GM19395 (cell line): ENCODE measurements around the gene GABARAPL2.
"Not testable (repeated sequence)": the region's sequence is repeated elsewhere in the genome, so short reads cannot be mapped to it uniquely, and the experiment has no call there.

Experiments
- ATAC-seq: cut with Tn5 transposase; IDR thresholded peaks from one replicate; pipeline ENCODE4 v1.9.1; 2021; ENCODE audit warnings: mild to moderate bottlenecking, moderate library complexity; ENCODE audit not compliant: unreplicated experiment

Gene GABARAPL2

DNA sequence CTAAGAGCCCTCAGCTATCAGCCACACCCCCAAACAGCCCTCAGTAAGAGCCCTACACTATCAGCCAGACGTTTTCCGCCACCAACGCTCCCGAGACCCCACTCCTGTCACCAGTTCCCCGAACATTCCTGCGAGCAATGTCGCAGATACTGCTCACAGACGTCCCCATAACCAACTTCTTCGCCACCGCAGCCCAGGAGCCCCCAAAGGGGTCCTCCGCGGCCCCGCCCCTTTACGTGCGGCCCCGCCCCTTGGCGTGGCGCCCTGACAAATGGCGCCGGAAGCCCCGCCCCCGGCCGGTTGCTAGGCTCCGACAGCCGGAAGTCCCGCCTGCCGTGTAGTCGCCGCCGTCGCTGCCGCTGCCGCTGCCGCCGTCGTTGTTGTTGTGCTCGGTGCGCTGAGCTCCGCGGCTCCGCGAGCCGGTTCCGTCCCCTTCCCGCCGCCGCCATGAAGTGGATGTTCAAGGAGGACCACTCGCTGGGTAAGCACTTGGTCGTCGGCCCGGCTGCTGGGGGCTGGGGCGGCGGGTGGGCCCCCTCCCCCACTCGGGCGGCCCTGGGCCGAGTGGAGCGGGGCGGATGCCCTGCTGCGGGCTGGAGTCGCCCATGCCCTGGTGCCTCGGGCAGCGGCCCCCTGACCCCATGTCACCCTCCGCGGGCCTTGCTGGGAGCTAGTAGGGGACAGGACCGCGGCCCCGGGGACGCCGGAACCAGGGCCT lies at the start of gene GABARAPL2:
TSS of gene GABARAPL2 (plus strand) at position 340 of the 718 bp plus-strand sequence. CDS start at position 448, 108 bp downstream.
- peak; percentile 77 for ATAC-seq

GRCh38 chr16:75519175-75519574 lies 47.0 kb upstream of the GABARAPL2 start:
- ATAC-seq, result no peak

- ATAC-seq, result no peak
Observed at GRCh38 chr16:75526032-75526790, 40.0 kb upstream of the GABARAPL2 start.

DNA sequence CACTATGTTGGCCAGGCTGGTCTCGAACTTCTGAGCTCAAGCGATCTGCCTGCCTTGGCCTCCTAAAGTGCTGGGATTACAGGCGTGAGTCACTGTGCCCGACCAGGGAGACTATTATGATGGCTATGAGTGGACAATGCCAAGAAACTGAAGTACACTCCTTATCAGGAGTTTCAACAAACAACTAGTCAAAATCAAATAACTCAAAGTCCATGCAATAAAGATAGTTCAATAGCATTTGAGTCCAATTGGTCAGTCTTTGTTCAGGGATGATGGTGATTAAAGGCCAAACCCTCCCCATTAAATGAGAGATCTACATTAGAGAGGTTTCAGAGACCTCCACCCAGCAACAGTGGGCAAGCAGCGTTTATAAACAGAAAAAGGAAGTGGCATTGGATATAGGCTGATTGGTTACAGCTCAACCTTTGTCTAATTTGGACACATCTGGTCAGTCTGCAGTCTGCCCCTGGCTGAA lies 38.3 kb upstream of the GABARAPL2 start:
- no peak for ATAC-seq

DNA sequence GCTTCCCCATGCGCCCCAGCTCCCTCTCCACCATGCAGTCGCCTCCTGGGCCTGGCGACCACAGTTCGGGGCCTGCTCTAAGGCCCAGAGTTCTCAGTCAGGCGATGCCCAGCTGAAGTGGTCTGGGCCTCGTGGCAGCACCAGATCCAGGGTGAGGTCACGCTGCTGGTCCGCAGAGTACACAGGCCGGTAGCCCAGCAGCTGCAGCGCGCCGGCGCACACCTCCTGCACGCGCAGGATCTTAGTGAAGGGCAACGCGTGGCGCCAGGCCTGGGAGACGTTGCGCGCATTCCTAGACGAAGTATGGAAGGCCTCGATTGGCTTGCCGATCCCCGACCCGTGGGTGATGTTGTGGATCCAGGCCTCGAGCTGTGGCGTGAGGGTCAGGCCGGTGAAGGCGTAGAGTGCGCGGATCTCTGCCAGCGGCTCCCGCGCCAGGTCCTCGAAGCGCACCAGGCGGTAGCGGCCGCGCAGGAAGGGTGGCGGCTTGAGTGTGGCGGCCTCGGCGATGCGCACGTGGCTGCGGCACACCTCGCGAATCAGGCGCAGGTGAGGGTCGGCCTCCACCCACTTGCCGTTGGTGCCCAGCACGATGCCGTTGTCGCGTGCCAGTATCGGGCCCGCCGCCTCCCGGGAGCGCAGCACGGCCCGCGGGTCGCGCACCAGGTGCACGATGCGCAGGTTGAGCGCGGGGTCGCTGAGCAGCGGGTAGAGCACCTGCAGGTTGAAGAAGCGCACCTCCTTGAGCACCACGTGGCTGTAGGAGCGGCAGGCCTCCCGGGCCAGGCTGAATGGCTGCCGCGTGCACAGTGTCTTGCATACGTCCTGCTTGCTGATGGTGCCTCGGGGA lies 36.9 kb upstream of the GABARAPL2 start:
- no peak for ATAC-seq

DNA sequence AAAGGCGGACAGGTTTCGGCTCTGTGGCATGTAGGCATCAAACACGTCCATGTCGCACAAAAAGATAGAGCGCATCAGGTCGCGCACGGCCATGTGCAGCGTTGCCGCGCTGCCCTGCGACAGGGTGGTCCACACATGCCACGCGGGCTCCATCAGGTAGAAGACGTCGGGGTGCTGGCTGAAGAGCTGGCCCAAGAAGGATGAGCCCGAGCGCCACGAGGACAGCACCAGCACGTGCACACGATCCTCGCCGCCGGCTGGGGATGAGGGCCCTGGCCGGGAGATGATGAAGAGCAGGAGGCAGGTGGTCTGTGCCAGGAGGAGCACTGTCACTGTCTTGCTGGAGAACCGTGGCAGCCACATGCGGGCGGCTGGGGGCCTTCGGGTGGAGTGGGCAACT lies 36.2 kb upstream of the GABARAPL2 start:
- no peak for ATAC-seq

DNA sequence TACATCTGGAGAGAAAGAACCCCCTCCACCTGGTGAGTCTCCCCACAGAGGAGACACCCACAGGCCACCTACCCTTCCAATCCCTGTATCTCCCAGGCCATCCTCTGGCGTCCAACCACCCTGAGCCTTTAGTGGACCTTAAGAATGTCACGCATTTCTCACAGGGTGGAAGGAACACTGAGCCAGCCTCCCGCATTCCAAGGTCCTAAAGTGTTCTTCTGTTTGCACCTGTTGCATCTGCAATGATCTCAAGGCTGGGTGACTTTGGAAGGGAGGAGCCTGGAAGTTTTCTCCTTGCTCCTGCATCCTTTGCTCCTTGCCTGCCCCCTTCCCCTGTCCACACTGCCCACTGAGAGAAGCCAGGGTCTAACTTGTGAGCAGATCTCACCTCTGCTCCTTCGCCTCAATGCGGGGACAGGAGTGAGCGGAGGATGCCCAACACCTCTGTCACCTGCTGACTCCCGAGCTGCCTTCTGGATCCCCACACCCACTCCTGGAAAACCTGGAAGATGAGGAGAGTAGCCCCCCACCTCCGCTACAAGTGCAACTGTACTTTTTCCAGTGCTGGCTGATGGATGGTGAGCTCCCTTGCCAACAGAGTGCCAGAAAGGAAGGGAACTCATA lies 33.9 kb upstream of the GABARAPL2 start:
- no peak for ATAC-seq

GRCh38 chr16:75532791-75533190 lies 33.4 kb upstream of the GABARAPL2 start:
- ATAC-seq, result no peak

DNA sequence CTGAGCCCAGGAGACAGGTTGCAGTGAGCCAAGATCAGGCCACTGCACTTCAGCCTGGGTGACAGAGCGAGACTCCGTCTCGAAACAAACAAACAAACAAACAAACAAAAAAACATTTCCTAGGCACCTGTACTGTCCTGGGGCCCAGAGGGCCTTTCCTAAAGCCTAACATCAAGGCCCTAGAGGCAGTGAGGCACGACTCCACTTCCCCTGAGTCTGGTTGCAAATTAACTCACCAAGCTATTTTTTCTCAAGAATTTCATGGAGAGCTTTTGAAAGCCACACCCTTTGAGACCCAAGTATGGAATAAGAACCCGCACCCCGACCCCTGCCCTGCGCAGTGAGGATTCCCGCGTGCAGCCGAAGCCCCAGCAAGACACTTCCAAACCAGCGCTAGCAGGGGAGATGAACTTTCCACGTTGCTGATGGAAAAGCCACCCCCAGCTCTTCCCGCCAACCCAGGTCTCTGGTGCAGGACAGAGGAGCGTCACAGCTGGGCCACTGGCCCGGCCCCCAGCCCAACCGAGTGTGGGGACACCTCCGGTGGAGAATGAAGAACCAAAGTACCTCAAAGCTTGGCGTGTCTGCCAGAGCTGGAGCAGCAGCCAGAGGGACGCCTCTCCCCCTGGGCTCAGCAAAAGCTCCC lies 31.5 kb upstream of the GABARAPL2 start:
- ATAC-seq, result no peak

DNA sequence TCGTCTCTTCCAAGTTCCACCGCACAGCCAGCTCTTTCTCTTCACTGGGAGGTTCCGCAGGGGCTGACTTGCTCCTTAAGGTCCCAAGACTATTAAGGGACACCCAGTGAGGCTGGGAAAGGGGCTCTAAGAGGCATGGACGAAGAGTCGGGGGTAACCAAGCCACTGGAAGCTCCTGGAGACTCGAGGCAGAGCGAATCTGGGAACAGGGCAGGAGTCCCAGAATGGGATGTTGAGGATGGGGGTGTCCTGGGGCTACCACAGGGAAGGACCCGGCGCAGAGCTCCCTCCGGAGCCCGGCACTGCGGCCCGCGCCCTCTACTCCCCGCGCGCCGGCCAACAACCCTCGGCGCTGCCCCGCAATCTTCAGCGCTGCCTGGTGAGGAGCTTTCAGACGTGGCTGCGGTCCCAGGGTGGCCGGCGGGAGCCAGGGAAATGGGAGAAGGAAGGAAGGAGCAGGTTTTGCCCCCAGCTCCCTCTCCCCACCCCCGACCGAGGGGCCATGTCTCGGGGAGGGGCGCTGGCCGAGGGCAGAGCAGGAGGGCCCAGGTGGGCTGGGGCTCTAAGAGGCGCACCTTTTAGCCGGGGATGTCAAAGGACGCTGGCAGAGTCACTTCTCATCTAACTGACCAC lies 30.9 kb upstream of the GABARAPL2 start:
- no peak for ATAC-seq

GRCh38 chr16:75535901-75536300 lies 30.3 kb upstream of the GABARAPL2 start, which contains the start of gene CHST5:
Gene CHST5 (minus strand): TSS chr16:75536108. CDS start chr16:75530384, 5,724 bp downstream.
- ATAC-seq, result no peak

DNA sequence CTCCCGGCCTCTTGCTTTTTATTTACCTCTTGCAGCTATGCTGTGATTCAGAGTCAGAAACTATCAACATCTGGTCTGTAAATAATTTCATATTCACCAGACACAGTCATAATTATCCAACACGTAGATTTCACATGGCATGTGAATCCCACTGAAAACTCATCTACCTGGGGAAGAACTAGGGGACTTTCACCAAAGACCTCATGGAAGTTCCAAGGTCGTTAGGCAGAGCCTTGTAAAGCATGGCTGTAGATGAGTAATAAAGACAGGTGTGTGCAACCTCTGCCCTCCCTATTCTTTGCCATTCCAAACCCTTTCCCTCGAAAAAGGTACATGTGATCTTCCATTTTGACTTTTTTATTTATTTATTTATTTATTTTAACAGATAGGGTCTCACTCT lies 28.4 kb upstream of the GABARAPL2 start:
- ATAC-seq, result no peak

DNA sequence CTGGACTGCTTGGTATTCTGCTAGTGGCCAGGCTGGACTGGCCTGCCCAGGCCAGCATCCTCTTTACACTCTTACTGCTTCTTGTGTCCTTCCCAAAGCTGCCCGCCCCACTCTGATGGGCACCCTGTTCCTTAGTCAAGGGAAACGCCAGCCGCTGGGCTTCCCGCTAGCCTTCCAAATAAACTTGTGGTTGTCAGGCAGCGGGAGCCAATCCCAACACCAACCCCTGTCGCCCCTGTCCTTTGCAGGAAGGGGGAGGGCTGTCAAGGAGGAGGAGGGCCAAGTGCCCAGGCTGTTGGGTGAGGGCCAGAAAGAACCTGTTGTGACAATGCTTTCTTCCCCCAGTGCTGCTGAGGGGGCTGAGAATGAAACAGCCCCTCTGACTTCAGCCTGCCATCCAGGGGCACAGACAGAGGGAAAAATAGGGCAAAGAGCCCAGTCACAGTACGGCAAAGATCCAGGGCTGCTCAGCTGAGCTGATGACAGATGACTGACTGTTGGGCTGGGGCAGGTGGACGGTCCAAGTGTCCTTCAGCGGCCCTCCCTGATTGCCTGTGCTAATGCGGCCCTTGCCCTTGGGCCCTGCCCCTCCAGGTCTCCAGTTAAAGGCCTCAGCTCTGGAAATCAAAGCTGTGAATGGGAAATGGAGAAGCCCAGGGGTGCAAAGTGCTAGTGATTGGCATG lies 27.2 kb upstream of the GABARAPL2 start:
- ATAC-seq, result not testable (repeated sequence)

GRCh38 chr16:75541236-75541635 lies 24.9 kb upstream of the GABARAPL2 start:
- ATAC-seq, result no peak

DNA sequence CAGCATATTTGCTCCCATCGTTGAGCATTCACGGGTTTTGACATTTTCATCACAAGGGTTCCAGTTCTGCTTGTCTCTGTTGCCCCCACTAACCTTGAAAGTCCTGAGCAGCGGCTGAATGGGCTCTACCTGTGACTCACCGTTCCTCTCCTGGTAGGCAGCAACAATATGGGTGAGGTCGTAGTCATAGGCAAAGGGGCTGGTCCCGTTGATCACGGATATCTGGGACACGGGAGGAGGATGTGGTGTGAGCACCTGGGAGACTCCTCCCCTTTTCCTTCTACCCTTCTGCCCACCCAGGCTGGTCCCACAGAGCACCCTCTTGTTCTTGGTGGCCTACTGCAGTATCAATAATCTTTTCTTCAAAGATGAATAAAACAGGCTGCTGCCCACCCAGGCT lies 23.7 kb upstream of the GABARAPL2 start:
- not testable (repeated sequence) for ATAC-seq

- not testable (repeated sequence) for ATAC-seq
Observed at GRCh38 chr16:75545879-75546278, 20.3 kb upstream of the GABARAPL2 start.

GRCh38 chr16:75546293-75546692 lies 19.9 kb upstream of the GABARAPL2 start:
- ATAC-seq, result no peak

DNA sequence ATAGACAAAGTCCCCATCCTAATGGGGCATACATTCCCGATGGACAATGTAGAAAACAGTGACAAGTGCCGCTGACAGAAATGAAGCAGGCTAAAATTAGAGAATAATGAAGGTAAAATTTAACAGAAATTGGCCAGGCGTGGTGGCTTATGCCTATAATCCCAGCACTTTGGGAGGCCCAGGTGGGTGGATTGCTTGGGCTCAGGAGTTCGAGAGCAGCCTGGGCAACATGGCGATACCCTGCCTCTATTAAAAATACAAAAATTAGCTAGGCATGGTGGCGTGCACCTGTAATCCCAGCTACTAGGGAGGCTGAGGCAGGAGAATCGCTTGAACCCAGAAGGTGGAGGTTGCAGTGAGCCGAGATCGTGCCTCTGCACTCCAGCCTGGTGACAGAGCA lies 17.7 kb upstream of the GABARAPL2 start:
- not testable (repeated sequence) for ATAC-seq

DNA sequence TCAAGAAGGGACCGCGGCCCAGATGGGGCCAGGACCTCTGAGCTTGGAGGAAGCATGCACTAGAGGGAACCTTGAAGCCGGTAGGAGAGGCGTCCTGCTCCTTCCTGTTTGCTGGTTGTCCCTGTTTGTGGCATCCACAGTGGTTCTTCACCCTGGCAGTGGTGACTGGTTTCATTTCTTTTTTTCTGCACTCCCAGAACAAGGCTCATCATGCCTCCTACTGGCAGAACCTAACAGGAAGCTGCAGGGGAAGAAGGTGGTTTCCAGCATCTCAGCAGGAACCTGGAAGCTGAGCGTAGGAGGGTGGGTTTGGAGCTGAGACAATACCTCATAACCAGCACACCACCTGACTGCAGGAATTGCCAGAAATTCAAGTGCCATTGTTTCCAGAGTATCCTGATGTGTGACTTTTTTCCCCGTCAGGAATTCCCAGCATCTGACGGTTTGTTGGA lies 15.9 kb upstream of the GABARAPL2 start:
- ATAC-seq, result peak; percentile 88
